CD4-positive, alpha-beta T cell treated with Interferon gamma for 1 hour (primary cell): ENCODE results near the gene PLEKHA5.

ENCODE experiments used
- DNase-seq: peaks from one replicate; pipeline ENCODE4 v3.0.0-alpha.2; 2020

The PLEKHA5 gene

DNA sequence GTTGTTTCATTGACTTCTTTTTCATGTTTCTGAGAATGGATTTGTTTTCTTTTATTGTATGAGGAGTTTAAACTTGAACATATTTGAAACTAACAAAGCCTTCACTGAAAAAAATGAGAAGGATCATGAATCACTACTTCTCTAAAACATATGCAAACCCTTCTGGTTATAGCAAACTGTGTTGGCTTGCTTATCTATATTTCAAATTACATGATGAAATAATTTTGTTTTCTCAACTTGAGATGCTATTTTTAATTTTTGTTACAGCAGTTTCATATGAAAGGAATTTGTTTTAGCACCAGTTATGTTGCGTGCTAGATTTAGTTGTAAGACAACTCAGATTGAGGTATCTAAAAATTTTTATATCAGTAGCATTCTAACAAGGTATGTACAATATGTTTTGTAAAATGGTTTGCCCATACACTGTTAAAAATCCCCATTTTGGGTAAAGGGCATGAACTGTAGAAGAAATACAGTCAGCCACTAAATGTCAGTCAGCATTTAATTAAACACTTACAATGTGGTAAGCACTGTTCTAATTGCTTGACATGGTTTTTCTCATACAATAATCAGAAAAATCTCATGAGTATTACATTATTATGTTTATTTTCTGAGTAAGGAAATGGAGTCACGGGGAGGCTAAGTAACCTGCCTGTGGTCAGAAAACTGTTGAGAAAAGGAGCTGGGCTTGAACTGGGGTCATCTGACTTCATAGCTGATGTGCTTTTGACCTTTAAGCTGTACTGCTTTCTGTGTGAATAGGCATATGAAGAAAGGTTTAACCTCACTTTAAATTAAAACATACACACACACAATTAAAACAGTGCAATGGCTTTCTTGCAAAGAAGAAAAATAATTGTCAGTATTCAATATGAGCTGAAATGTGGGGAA is 105.7 kb downstream of the PLEKHA5 start:
- DNase-seq = no peak

DNA sequence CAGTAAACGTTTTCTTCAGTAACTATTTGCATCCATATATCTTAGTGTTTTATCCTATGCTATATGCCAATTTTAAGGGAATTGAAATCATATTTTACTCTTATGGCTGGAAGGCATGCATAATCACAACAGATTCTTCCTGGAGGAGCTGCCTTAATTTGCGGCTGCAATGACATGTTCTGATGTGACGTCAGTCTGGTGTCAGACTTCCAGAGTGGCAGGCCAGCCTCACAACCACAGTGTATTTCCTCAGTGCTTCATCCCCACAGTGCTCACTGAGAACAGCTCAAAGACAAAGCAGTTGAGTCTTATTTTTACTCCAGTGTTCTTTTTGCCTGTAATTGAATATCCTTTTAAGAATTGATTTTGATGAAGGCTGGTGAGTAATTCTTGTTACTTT is 107.1 kb downstream of the PLEKHA5 start:
- DNase-seq = no peak

DNA sequence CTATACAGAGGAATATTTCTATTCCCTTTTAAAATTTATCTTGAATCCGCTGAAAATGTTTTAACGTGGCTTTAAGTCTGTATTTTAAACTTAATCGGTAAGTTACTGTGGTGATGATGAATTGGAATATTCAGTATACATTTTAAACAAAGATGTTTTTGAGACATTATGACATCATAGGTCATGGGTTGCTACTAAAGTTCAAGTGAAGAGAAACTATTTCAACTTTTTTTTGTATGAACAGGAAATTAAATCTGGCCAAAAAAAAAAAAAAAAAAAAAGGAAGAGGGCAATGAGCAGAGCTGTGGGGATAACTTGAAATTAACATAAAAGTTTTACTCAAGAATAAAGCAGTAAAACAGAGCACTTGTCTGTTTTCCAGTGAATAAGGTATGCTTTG is 109.0 kb downstream of the PLEKHA5 start:
- DNase-seq = no peak

DNA sequence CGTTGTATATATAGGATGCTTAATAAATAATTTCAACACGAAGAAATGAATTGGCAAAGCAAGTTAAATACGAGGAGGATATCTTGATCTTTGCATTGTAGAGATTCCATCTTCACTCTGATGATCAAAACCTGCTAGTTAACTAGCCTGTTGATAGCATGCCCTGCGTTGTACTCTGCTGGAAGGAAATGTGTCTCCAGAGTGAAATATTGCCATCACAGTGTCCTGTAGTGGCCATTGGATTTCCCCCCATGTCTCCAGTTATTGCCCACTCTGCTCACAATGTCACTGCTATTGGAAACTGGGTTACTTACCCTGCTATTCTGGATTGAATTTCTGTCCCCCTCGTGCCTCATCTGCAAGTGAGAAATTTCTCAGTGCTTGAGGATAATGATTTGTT is 109.6 kb downstream of the PLEKHA5 start:
- DNase-seq = no peak

DNA sequence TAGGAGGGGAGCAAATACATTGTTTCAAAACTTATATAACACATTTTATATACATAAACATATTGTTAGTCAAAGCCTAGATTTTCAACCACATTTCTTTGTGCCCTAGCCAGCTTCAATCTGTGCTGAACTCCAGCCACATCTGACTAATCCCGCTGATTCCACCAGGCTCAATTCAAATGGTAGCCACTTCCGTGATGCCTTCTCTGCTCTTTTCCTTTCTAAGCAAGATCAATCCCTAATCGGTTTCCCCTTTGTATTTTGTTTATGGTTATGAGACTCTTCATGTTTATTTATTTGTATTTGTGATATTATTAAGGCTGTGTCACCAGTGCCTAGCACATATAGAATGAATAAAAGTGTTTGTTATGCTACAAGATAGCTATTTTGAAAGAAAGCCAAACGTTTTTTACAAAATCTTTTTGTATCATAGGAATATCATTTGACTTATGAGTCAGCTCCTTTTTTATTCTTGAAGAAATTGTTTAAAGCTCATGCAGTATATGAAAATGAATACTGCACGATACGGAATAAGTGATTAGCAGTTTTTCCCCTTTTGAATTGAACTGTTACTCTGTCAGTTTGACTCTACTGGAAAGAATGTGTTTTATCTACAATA is 110.2 kb downstream of the PLEKHA5 start:
- DNase-seq = no peak

DNA sequence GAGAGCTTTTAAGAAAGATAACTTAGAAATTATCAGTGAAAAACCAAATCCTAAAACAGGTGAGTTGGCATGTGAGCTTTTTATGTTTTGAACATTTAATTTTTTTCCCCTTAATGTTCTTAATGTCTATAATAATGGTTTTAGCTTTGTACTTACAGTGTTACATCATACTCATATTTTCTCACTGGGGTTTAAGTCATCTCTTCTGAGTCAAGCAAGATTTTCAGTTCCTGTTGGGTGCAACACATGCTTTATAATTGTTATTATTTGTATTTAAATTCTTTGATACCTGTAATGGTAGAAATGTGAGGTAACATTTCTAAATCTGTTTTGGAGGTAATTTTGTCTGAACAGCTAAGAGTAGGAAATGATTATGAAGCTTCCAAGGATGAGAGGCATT is 113.0 kb downstream of the PLEKHA5 start:
- DNase-seq = no peak

DNA sequence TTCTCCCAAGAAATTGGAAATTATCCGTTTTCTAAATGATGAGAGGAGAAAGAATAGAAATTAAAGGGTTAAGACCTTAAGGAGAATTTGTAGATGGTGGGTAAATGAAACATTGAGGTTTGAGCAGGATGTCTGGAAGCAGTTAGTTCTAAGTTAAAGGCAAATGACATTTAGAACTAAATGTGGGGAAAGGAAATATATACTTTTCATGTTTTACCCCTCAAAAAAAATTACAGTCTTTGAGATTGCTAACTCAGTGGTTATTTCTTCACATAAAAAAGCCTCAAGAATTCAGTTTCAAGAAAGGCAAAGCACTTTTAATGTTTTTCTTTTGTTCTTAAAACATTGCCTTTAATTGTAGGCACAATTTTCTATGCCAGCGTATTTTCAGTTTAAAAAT is 114.0 kb downstream of the PLEKHA5 start:
- no peak for DNase-seq

DNA sequence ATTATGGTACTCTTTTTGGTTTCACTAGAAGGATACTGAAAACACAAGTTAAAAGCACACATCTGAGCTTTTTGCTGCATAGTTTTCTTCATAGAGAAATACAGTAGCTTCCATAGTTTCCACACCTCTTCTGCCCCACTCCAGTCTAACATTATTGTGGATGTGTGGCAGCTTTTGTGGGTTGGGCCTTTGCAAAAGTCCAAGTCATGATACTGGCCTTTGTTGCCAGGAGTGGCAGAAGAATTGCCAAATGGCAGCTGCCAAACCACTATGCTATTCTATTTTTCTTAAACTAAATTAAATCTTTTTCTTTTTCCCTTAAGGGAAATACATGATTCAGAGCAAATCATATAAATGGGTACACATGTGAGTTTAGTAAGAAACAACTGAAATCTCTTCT is 114.8 kb downstream of the PLEKHA5 start:
- DNase-seq = no peak

DNA sequence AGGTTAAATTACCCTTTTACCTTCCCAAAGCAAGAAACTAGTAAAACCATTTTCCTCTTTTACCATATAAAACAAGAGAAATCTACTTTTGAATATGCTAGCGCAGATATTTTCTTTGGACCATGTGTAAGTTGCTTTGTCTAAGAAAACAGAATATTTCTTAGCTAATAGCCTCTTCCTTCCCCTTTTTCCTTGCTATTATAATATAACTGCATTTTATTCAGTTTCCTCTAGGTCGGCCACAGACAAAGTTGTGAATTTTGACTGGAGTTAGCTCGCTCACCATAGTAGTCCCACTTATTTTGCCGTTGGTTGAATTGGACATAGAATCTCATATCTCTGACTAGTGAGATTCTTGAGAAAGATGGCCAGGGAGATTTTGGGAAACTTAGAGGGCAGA is 115.6 kb downstream of the PLEKHA5 start:
- DNase-seq = no peak

DNA sequence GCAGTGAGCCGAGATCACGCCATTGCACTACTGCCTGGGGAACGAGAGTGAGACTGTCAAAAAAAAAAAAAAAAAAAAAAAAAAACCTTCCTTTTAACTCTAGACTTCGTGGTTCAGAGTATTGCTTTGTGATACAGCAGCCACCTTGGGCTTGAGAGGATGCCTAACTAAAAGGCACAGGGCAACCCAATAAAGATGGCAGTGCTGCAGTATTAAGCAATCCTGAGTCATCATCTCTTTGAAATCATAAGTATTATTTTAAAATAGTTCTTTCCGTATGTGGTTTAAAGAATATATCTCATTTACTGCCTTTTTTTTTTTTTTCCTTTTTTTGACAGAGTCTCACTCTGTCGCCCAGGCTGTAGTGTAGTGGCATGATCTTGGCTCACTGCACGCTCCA is 116.1 kb downstream of the PLEKHA5 start:
- DNase-seq = no peak

DNA sequence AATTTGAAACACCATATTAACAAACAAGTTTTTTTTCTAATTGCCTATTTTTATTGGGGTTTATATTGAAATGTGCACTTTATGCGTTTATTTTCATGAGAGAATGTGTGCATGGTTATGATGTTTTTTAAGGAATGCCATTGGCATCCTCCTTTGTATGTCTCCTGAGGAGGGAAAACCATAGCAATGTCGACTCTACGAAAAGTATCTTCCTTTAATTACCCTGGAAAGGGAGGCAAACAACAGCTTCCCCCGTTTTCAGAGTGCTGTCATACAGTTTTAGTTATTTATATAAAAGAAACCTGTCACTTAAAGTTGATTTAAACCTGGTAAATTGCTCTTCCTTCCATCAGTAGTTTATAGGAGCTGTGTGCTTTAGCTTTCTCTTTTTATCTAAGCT is 117.4 kb downstream of the PLEKHA5 start:
- no peak for DNase-seq

DNA sequence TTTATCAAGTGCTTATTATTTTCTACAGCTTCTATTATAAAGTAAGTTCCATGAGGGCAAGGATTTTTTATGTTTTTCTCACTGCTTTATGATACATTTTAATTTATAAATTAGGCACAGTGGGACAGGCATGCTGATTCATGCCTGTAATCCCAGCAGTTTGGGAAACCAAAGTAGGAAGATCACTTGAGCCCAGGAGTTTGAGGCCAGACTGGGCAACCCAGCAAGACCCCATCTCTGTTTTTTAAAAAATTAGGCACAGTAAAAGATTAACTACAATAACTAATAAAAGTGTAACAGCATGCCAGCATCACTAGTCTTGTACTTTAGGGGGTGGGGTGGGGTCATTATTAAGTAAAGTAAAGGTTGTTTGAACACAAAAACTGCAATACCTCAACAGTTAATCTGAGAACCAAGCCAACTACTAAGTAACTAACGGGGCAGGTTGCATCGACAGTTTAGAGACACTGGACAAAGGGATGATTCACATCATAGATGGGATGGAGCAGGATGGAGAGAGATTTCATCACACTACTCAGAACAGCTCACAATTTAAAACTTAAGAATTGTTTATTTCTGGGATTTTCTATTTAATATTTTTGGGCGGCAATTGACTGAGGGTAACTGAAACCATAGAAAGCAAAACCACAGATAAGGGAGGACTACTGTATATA is 119.5 kb downstream of the PLEKHA5 start:
- no peak for DNase-seq

DNA sequence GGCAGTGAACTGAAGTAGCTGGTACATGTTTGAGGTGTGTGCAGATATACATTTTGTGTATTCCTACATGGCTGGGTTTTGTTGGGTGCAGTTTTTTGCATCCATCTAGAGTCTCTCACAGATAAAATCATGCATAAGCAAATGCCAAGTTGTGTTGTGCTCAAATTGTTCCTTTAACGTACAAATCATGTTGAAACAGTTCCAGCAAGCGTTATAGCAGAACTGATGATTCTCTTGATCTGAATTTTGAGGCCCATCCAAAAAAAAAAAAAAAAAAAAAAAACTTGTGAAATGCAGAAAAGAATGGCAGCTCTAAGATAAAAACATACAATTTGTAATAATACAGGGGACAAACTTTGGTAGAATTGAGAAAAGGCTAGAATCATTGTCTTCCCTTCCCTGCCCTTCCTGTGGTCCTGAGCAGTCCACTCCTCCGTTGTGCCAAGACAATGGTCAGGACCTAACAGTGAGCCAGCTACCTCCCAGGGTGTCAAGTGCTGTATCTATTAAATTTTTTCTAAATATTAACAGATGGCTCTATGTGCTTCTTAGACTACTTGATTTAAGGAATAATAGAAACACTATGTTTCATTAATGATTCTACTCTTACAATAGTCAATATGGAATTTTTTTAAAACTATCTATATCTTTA is 122.1 kb downstream of the PLEKHA5 start:
- no peak for DNase-seq

DNA sequence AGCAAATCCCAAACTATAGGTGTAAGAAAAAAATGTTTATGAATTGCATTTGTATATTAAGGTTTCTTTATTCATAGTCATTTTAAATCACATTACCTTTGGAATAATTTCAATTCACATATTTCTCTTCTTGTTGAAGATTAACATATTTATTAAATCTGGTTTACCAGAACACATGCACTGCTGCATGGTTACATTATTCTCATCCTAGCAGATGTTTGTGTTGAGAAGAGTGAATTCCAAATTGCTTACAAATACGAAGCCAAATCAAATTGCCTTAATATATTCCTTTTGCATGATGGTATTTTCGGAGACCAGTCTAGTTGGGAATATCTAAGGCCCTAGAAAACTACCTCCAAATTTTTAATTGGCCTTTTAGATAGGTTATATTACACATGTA is 130.6 kb downstream of the PLEKHA5 start:
- no peak for DNase-seq

DNA sequence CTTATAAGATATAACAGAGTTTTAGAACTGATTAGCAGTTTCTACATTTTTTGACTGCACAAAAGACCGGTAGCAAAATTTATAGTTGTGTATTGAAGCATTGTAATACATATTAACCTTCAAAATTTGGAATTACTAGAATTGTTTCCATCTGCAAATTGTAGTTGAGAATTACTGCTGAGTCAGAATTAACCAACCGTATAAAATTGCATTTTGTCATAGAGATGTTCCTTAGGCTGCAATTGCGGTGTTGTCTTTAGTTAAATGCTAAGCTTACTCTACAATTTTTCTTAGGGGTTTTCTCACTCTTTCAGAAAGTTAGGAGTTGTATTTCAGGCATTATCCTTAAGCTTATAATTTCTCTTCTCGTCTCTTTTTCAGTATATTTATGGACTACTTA is 132.2 kb downstream of the PLEKHA5 start:
- DNase-seq = no peak

DNA sequence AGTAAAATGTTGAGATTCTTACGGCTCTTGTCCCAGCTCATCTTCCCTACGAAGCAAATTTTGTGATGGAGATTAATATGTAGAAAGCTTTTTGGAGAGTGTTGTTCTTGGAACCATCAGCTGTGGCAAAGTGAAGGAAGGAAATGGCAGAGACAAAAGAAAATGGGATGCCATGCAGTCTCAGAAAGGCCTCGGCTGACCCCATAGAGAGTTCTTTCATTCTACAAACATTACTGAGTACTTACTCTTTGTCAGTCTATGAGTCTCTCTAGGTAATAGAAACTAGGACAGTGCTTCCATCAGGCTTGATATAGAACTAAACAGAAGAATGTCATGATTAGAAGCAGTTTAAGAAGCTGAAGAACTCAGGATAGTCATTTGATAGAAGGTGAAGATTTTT is 134.1 kb downstream of the PLEKHA5 start:
- no peak for DNase-seq

DNA sequence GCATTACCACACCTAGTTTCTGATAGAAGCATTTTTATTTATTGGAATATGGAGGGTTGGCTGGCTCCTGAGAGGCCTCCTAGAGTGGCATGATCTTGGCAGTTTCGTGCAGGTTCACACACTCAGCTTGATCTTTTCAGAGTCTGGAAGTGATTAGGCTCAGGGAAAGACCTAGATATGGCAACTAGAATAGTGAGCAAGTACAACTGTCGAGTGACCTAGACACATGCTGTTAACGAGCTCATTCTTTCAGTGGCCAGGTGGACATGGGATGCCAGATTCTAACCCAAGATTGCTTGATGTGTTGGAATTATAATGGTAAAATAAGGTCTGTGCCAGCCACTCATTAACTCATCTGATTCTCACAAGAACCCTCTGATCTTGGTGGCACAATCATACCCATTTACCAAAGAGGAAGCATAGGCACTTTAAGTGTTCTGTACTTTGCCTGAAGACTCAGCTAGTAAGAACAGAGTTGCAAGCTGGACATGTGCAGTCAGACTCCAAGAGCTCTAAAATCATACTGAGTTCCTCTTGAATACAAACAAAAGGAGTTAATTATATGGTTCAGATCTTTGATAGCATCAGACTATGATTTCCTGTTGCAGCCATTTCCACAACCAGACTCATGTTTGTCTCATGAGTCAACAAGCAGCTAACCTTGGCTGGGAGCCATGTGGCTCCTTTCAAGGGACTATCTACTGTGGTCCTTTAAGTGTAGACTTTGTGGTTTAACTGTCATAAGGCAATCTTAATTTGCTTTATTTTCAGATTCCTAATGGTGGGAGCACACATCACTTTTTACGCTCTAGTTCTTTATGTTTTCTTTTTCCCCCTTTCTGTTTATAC is 144.2 kb downstream of the PLEKHA5 start:
- peak; percentile 39 for DNase-seq

DNA sequence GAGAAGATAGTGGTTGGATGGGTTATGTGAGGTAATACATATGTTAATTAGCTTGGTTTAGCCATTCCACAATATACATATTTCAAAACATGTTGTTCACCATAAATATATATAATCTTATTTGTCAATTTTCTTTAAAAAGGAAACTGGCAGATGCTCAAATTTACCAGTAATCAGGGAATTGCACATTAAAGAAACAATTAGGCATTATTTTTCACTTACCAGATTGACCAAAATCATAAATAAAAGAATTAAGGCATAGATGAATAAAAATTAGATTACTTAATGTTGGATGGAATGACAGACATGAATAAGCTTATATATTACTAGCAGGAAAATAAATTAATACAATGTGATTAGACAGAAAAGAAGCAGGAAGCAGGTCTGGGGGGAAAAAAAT is 147.2 kb downstream of the PLEKHA5 start:
- DNase-seq = no peak

DNA sequence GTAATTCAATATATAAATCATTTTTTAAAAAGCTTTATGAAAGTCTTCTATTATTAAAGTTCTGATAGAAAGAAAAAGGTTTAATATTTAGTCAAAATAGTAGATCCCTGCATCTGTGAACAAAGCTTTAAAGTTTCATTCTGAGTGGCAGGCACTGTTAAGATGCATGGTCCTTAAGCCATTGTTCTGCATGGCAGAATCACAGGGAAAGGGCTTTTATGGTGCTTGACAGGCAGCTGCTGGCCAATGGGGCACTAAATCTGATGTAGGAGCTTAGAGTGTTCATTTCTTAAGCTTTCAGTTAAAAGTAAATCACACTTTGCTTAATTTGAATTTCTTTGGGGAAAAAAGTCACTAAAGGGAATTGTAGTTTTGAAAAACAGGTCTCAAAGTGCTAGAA is 148.2 kb downstream of the PLEKHA5 start:
- no peak for DNase-seq

DNA sequence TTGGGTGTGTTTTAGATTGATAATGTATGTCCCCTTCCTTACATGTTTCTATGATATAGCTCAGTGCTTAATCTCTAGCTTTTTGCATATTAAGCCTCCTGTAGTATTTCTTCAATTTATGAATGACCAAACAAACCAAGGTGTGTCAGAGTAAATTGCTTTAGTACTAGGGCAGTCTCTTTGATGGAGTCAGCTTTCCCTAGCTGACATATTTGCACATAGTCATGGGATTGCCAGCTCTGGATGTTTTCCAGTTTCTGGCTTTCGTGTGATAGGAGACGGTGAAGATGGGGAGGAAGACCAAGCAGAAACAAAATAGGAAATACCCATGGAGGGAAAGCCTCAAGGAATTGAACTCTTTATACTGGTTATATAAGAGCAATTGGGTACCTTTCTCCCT is 148.9 kb downstream of the PLEKHA5 start:
- DNase-seq = no peak

DNA sequence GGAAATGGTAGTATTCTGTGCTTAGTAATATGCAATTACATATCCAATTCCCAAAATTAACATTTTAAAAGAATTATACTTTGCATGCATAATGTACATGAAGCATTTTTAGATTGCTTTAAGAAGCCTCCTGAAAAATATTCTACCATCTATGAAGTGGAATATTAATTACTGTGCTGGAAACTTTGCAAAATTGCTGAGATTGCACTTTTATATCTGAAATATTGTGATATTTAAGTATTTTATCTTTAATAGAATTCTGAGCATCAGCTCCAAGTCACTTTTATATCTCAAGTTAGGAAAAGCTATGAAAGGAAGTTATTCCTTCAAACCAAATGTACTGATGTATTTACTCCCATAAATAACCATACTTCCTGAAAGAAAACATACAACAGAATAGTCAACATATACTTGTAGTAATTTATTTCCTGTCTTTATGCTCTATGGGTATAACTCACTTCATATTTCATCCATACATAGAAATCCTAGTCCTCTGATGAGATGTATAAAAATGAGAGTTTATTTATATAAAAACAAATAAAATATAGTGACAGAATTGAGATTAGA is 152.7 kb downstream of the PLEKHA5 start:
- DNase-seq = no peak

DNA sequence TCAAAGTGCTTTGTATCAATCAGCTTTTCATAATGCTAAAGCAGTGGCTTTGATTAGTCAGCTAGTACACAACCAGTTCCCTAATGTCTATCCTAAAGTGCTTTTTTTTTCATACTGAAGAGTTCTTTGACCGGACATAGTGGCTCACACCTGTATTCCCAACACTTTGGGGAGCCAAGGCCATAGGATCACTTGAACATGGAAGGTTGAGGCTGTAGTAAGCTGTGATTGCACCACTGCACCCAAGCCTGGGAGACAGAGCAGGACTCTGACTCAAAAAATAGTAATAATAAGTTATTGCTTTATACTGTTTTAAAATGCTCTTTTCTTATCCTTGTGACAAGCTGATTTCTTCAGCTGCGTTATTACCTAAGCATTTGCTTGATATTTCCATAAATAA is 155.1 kb downstream of the PLEKHA5 start:
- DNase-seq = no peak
